Mammary epithelial cell (primary cell): ENCODE data around the gene THSD7A.

Experiments used
- CTCF ChIP-seq, 2 donors: IDR thresholded peaks in 1 of 2; conservative IDR thresholded peaks in 1 of 2; 2 replicates each; pipeline ENCODE4 v1.5.1; 2011 to 2012; ENCODE audit warnings: inconsistent platforms in 2 of 2, low read length in 2 of 2, mild to moderate bottlenecking in 2 of 2, control low read depth in 1 of 2, low read depth in 1 of 2; ENCODE audit not compliant: insufficient read depth in 1 of 2; ENCODE audit errors: extremely low read depth in 1 of 2
- EZH2 ChIP-seq: IDR thresholded peaks from 2 replicates; pipeline ENCODE4 v1.6.1; 2012; ENCODE audit warnings: low read length, inconsistent platforms, borderline replicate concordance

- TF ChIP-seq CTCF (conservative IDR thresholded peaks at IDR 0.05 in 1 of 2, IDR thresholded peaks at IDR 0.05 in 1 of 2; ENCODE audit: extremely low read depth in 1 of 2, insufficient read depth in 1 of 2, low read depth in 1 of 2, low read length in 2 of 2) (no peak), EZH2 (no peak)
These were observed 362.8 kb downstream of the THSD7A start for GRCh38 chr7:11469028-11469745.
